RKO (cell line): ENCODE data around the gene HOXB5.

ENCODE experiments used
- DNase-seq: peaks from one replicate; pipeline ENCODE4 v3.0.0-alpha.2; 2016; ENCODE audit warnings: low spot score

HOXB5 gene

DNA sequence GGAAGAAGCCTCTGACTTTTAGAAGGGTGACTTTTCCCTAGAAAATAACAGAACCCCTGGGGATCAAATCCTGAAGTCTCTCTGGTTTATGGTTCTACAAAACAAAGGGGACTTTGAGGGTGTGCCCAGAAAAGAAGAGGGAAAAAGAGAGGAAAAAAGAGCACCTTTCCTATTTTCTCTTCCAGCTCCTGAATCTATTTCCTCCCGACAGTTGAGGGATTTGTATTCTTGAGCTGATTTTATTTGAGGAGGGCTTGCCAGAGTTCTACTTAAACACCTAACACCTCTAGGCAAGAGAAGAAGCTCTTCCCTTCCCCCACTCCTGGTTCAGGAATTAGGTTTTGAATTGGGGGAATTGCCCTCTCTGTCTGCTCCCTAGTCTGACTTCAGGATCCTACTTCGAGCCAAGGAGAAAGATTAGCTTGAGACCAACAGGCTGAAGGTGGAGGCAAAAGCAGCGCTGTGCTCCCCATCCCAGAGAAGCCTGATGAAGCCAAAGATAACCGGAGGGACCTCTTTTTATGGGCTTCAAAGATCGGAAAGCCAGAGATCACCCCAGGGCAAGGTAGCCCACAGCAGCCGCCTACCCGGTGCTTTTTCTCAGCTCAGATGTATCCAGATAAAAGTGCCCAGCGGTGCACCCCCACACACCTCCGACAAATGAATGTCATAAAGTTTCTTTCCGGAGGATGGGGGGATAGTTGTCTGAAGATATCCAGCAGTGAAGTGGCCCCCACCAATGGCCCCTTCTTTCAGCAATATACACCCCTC lies 4.3 kb downstream of the HOXB5 start:
- DNase-seq, result no peak

DNA sequence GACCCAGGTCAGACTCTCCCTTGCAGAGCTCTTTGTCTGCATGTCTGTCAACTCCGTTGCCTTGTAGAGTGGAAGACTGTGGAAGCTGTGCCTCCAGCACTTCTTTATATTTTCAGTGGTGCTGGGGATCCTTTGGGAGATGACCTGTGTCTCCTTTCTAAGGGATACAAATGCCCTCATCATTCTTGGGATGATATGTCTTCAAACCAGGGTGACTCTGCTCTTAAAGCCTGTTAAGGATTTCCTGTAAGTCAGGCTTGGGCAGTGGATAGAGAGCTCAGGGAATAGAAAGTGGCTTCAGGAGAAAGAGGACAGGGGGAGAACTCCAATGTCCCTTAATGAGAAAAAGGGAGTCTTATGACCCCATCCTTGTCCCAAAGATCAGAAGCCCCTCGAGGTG lies 5.1 kb downstream of the HOXB5 start:
- no peak for DNase-seq

GRCh38 chr17:48588074-48588415 lies 5.5 kb downstream of the HOXB5 start:
- DNase-seq, result no peak

GRCh38 chr17:48587276-48588073 lies 6.1 kb downstream of the HOXB5 start:
- DNase-seq, result no peak

- DNase-seq, result peak; percentile 62
Measured at GRCh38 chr17:48586355-48587258, 7.0 kb downstream of the HOXB5 start.

DNA sequence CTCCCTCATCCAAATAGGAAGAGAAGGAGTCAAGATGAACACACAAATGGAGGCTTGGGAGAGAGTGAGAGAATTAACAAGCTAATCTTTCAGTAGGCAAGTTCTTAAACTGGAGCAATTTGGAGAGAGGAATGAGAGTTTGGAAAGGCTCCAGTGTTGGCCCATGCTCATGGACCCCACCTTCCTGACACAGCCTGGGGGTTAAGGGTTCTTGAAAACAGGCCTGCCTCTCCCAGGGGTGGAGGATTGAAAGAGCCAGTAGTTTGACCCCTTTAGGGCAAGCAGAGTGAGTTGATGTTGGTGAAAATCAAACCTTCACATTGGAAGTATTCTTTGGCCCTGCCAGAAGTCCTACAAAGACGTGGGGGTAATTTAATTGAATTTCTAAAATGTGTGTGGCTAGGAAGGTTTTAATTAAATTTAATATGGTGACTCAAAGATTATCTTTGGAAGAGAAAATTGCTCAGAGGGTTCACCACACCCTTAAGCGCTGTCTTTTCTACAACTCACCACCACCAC lies 9.3 kb downstream of the HOXB5 start:
- no peak for DNase-seq

DNA sequence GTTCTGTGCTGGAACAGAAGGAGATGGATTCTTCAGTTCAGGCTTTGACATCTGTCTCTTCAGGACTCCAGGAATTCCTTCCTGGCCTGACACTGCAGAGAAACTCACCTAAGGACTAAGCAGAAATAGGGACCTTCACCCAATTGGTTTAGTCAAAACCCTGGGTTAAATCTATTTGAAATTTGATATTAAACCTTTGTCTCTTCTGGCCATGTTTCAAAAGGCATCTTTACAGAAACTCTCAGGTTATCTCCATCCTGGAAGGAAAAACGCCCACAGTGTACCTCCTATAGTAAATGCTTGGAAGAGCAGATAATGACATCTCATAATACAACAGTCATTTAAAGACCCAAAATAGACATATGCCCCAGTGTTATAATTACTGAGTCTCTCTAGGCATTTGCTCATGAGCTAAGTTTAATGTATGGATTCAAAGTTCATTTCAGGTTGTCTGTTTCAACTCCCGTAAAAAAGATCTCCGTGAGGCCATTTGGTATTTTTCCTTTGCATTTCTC lies 9.8 kb downstream of the HOXB5 start:
- no peak for DNase-seq

GRCh38 chr17:48582750-48583069 lies 10.9 kb downstream of the HOXB5 start:
- no peak for DNase-seq

DNA sequence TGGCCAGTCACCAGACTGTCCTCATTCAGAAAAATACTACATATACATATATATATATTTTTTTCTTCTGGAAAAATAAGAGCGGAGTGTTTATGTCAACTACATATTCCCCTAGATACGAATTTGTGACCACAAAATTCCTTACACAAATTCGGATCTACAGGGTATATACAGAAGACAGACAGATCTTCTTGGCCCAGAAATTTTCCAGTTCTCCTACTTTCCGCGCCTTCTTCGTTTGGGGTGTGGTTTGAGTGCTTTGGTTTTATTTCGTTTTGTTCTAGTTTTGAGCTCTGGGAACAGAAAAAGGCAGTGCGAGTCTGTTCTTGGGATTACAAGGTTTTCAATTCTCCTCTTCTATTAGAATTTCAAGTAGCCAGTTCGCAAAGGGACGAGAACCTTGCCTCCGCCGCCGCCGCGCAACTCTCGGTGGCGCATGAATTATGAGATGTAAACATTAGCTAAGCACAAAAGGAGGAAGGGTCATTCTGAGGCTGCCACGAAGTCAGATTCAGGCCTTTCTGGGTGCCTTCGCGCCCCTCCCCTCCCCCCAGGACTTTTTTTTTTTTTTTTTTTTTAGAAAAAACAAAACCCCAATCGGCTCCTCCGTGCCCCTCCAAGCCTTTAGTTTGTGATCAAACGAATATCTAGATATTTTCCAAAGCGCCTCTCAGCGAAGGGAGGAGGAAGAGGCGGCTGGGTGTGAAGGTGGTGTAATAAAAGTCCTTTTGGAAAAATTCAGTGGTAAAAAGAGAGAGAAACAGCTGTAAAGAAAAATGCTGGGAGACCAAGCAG lies 13.6 kb downstream of the HOXB5 start:
- no peak for DNase-seq

- no peak for DNase-seq
Measured at GRCh38 chr17:48579471-48579759, 14.2 kb downstream of the HOXB5 start.

DNA sequence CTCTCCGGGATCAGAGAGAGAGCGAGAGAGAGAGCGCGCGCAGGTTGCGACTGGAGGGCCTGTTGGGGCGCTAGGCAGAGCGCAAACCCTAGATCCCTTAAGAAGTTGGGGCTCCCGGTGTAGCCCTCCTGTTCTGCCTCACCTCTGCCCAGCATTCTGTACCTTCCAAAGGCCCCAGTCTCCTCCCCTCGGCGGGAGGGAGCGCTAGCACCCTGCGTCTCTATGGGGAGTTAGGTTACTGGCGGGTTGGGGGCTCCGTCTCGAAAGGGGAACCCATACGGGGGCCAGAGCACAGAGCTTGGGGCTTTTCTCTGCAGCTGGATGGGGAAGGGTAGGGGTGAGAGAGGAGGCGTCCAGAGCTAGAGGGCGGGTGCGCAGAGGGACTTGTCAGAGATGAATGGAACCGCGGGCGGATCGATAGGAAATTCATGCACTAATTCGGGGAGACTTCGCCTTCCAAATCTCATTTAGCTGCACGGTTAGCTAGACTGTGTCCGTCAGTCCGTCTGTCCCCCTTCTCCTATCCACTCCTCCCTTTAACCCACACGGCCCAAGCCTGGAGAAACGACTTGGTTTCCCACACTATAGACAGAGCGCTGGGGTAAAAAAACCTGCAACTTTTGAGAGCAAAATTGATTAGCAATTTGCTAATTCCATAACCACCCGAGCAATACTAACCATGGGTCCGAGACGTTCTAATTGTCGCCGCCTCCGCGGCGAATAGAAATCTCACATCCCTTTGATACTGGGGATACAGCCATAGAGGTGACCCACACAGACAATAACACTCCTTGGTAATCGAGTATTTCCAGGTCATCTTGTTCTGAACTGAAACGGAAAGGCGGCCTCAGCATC lies 14.7 kb downstream of the HOXB5 start:
- peak; percentile 55 for DNase-seq

DNA sequence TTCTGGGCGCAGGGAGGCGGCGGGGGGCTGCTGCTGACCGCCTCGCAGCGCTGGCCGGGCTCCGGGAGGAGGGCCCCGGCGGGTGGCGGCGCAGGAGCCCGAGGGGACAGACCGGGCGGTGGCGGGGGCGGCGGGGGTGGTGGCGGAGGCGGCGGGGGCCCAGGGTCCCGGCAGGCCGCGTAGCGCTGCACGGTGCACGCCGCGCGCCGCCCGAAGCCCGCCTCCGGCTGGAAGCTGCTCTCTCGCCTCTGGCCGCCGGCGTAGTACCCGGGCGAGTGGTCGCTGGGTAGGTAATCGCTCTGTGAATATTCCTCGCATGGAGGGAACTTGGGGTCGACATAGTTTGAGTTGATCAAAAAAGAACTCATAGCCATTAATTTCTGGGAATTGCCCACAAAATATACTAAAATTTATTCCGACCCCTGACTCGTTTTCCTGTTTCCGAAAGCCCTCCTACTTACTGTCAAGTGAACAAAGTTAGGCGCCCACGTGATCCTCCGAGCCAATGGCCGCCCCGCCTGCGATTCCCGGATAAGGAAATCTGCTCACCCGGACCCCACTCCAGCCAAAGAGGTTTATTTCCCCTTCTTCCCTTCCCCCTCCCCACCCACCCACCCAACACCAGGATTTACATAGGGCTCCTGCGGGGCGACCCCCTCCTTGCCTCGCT lies 15.5 kb downstream of the HOXB5 start, which contains the start of gene HOXB4:
Gene HOXB4 (minus strand): TSS at position 405 of the 670 bp plus-strand sequence. CDS start 31 bp downstream, at position 374.
- peak; percentile 81 for DNase-seq

GRCh38 chr17:48577330-48577945 lies 16.1 kb downstream of the HOXB5 start:
- peak; percentile 33 for DNase-seq

DNA sequence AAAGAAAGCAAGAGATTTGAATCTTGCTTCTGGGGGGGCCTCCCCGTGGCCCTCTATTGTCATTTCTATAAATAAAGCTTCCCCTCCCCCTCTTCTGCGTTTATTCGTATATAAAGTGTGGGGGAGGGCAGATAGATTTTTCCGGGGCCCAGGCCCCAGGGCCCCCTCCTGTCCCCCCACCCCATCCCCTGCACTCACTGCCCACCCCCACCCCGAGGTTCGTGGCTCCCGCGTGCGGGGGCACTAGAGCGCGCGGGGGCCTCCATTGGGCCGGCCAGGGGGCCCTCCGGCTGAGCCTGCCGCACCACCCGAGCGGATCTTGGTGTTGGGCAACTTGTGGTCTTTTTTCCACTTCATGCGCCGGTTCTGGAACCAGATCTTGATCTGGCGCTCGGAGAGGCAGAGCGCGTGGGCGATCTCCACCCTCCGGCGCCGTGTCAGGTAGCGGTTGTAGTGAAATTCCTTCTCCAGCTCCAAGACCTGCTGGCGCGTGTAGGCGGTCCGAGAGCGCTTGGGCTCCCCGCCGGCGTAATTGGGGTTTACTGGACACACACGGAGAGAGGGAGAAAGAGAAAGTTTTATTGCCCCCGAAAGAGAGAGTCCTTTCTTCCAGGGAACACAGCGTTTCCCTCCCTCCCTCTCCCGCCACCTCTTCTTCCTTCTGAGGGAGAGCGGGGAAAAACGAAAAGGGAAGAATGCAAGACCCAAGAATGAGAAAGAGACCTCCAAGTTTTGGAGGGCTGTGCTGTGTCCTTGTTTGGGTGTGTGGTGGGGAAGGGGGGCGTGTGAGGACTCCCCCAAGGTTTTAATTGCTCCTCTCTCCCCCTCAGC lies 16.9 kb downstream of the HOXB5 start:
- DNase-seq, result no peak

- DNase-seq, result no peak
Measured at GRCh38 chr17:48575673-48576478, 17.7 kb downstream of the HOXB5 start.

DNA sequence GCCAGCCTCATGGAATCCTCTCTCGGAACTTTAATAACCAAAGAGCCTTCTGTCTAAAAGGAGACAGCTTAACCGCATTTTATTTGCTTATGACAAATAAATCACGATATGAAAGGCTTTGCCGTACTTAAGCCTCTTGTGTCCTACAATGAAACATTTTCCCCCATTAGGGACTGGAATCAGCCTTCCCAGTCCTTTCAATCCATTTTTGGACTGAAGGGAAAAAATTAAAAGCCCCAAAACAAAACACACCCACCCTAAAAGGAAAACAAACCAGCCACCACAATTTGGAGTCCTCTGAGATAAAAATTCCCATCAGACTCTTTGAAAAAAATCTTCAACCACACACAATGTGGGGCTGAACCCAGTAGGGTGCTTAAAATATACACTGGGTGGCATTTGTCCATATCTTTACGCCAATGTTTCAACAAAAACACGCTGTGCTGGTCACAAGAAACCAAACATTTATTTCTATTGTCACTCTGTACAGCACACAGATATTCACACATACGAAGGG lies 18.5 kb downstream of the HOXB5 start:
- DNase-seq, result no peak

DNA sequence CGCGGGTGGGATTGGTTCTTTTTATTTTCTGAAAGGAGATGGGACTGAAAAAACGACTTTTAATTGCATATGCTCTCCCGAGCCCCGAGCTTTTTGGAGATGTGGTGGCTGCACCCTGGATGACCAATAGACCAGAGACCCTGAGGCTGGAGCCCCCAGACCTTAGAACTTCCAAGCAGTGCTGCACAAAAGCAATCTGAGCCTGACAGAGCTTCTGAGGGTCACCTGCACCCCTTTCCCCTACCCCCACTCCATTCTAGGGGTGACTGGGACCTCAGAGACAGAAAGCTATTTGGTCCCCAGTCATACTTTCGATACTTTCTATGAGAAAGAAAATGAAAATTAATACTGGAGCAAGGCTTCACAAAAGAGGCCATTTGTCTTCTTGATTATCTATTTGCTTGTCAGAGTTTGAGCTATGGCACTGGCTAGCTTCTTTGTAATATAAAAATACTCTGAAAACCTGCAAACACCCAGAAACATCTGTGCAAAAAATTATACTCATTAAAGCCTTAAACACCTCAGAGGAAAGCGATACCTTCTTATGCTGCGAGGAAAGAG lies 19.0 kb downstream of the HOXB5 start:
- no peak for DNase-seq
